Esophagus squamous epithelium (tissue), 5 donors: ENCODE data around the gene YARS1. TPM values are rescaled to one million over a fixed set of nuclear protein-coding genes. Genes with fewer than 3 reads are reported as not detected.

ENCODE experiments used
- DNase-seq: peaks from one replicate; lab custom pipeline; 2025; lab: John Stamatoyannopoulos, UW
- H3K27ac ChIP-seq, 4 donors: fragments of 200-600 bp; sonication (generic); one replicate each; pipeline ENCODE4 v1.5.1; 2016 to 2019; ENCODE audit warnings: mild to moderate bottlenecking in 1 of 4
- H3K27me3 ChIP-seq, 4 donors: fragments of 200-600 bp; sonication (generic); 1 replicate in 3 of 4; 2 replicates in 1 of 4; pipeline versions ENCODE4 v1.5.1 to v1.6.0; 2017 to 2021; ENCODE audit warnings: antibody characterized with exemption in 1 of 4
- H3K36me3 ChIP-seq, 3 donors: fragments of 200-600 bp; sonication (generic); one replicate each; pipeline ENCODE4 v1.5.1; 2016 to 2019
- H3K4me1 ChIP-seq, 3 donors: fragments of 200-600 bp; sonication (generic); one replicate each; pipeline ENCODE4 v1.5.1; 2017 to 2019
- H3K4me3 ChIP-seq, 4 donors: fragments of 200-600 bp; sonication (generic); 1 replicate in 3 of 4; 2 replicates in 1 of 4; pipeline ENCODE4 v1.5.1; 2016 to 2019; ENCODE audit warnings: mild to moderate bottlenecking in 2 of 4, moderate library complexity in 1 of 4
- H3K9me3 ChIP-seq, 3 donors: fragments of 200-600 bp; sonication (generic); one replicate each; pipeline ENCODE4 v1.5.1; 2016 to 2019
- CTCF ChIP-seq, 6 experiments: fragments of 450-650 bp in 4 of 6; fragments of 200-600 bp in 2 of 6; sonication (generic) in 2 of 6; IDR thresholded peaks; one replicate each; pipeline ENCODE4 v1.5.1; 2016 to 2019; ENCODE audit warnings: antibody characterized with exemption in 6 of 6, mild to moderate bottlenecking in 4 of 6, moderate library complexity in 4 of 6
- POLR2A ChIP-seq, 4 donors: fragments of 450-650 bp; IDR thresholded peaks; one replicate each; pipeline ENCODE4 v1.6.1; 2017; ENCODE audit warnings: antibody characterized with exemption in 4 of 4, mild to moderate bottlenecking in 4 of 4, moderate library complexity in 3 of 4
- WGBS, 2 donors: methylation state at CpG; one replicate each; pipeline ENCODE4 v1.1.5; 2018; 5-methylcytosine and 5-hydroxymethylcytosine counted together
- intact Hi-C: fragments of 100-400 bp; cut with DNase I; formaldehyde crosslinking; loops from one replicate; pipeline ENCODE4 v1.15.0; 2022
- total RNA-seq, 4 donors: library from RNA; depleted of rRNA; stranded (reverse); fragments of >200 nt; gene quantifications; one replicate each; pipeline ENCODE4 v1.1.0, GENCODE V29; 2016
- donor health status: DM: yes; HTN: yes; CAD: no.

Gene YARS1
- total RNA-seq, 4 donors from 2014 or later: 46.7 to 92.0 (median 62.3) TPM

GRCh38 chr1:32748926-32749325, 68.2 kb downstream of the YARS1 start:
- H3K36me3 ChIP-seq: peaks cover 0 to 36% (median 0%) of the 10 kb centered on the region in 3 donors
- TF ChIP-seq POLR2A (IDR thresholded peaks at IDR 0.05) (no peak), CTCF (IDR thresholded peaks at IDR 0.05) (no peak)
- 69 to 77% methylated on average over 8 of the region's 8 CpGs for WGBS, 2 donors
- no peaks in the 10 kb centered on the region for H3K27me3 ChIP-seq
- no peaks in the 10 kb centered on the region for H3K9me3 ChIP-seq
- intact Hi-C loops: no loop called here
- no peak overlapping the region for H3K4me3 ChIP-seq
- H3K27ac ChIP-seq: no peak overlapping the region
- peaks cover 7 to 72% (median 9%) of the 10 kb centered on the region in 3 donors for H3K4me1 ChIP-seq
- no peak for DNase-seq

- no peak for TF ChIP-seq POLR2A (IDR thresholded peaks at IDR 0.05)
- TF ChIP-seq CTCF (IDR thresholded peaks at IDR 0.05): no peak
- Histone ChIP-seq H3K4me3 (no peak overlapping the region), H3K27me3 (no peaks in the 10 kb centered on the region), H3K9me3 (no peaks in the 10 kb centered on the region), H3K36me3 (peaks cover 0 to 36% (median 0%) of the 10 kb centered on the region in 3 donors), H3K27ac (no peak overlapping the region), H3K4me1 (peaks cover 4 to 73% (median 7%) of the 10 kb centered on the region in 3 donors)
- 77 to 89% methylated on average over 3 to 4 of the region's 4 CpGs for WGBS, 2 donors
- DNase-seq: no peak
- intact Hi-C loops: no loop called here
Observed at GRCh38 chr1:32748348-32748747, 68.8 kb downstream of the YARS1 start.

- DNase-seq: no peak
- Histone ChIP-seq H3K36me3 (peaks cover 0 to 36% (median 0%) of the 10 kb centered on the region in 3 donors), H3K4me1 (peaks cover 0 to 69% (median 14%) of the 10 kb centered on the region in 3 donors), H3K9me3 (no peaks in the 10 kb centered on the region), H3K27ac (no peak overlapping the region), H3K27me3 (no peaks in the 10 kb centered on the region), H3K4me3 (no peak overlapping the region)
- TF ChIP-seq POLR2A (IDR thresholded peaks at IDR 0.05) (no peak), CTCF (IDR thresholded peaks at IDR 0.05) (no peak)
- WGBS, 2 donors: 54 to 63% methylated on average over 6 to 9 of the region's 9 CpGs
- intact Hi-C loops: no loop called here
Observed at GRCh38 chr1:32746130-32746529, 71.0 kb downstream of the YARS1 start.

- intact Hi-C loops: no loop called here
- Histone ChIP-seq H3K4me1 (peaks cover 8 to 67% (median 22%) of the 10 kb centered on the region in 3 donors), H3K9me3 (no peaks in the 10 kb centered on the region), H3K27ac (peak overlapping the region; percentile 90 to 100 (median 94)), H3K27me3 (no peaks in the 10 kb centered on the region), H3K36me3 (peaks cover 0 to 28% (median 0%) of the 10 kb centered on the region in 3 donors), H3K4me3 (peak overlapping the region in 3 of 4 donors; percentile 74 to 88 (median 80))
- DNase-seq: no peak
- TF ChIP-seq CTCF (IDR thresholded peaks at IDR 0.05) (no peak), POLR2A (IDR thresholded peaks at IDR 0.05) (no peak)
Observed at GRCh38 chr1:32744071-32744425, 73.1 kb downstream of the YARS1 start.

GRCh38 chr1:32743380-32744070, 73.6 kb downstream of the YARS1 start:
- peaks cover 8 to 64% (median 22%) of the 10 kb centered on the region in 3 donors for H3K4me1 ChIP-seq
- H3K27ac ChIP-seq: peak overlapping the region; percentile 90 to 100 (median 94)
- peaks cover 0 to 23% (median 0%) of the 10 kb centered on the region in 3 donors for H3K36me3 ChIP-seq
- no peak for DNase-seq
- intact Hi-C loops: no loop called here
- peak overlapping the region; percentile 74 to 98 (median 84) for H3K4me3 ChIP-seq
- no peak for TF ChIP-seq POLR2A (IDR thresholded peaks at IDR 0.05)
- TF ChIP-seq CTCF (IDR thresholded peaks at IDR 0.05): no peak
- H3K27me3 ChIP-seq: no peaks in the 10 kb centered on the region
- H3K9me3 ChIP-seq: no peaks in the 10 kb centered on the region
- WGBS, 2 donors: 8 to 14% methylated on average over 3 to 4 of the region's 6 CpGs
